ENCODE data around the gene DIAPH3. TPM values are rescaled to one million over a fixed set of nuclear protein-coding genes. Genes with fewer than 3 reads are reported as not detected.

The DIAPH3 gene
- total RNA-seq, 1 donor from 2014 or later: 4.6 TPM

GRCh38 chr13:59879281-59879680 lies 284.4 kb downstream of the DIAPH3 start:
- ATAC-seq (no peak), DNase-seq (no peak)
- intact Hi-C loops (cut with DNase I): no loop called here
- Histone ChIP-seq H3K9me3 (no peaks in the 10 kb centered on the region), H3K27ac (no peak overlapping the region), H3K36me3 (no peaks in the 10 kb centered on the region), H3K4me1 (no peaks in the 10 kb centered on the region), H3K27me3 (no peaks in the 10 kb centered on the region), H3K4me3 (no peak overlapping the region)
- TF ChIP-seq, protein P1, sequence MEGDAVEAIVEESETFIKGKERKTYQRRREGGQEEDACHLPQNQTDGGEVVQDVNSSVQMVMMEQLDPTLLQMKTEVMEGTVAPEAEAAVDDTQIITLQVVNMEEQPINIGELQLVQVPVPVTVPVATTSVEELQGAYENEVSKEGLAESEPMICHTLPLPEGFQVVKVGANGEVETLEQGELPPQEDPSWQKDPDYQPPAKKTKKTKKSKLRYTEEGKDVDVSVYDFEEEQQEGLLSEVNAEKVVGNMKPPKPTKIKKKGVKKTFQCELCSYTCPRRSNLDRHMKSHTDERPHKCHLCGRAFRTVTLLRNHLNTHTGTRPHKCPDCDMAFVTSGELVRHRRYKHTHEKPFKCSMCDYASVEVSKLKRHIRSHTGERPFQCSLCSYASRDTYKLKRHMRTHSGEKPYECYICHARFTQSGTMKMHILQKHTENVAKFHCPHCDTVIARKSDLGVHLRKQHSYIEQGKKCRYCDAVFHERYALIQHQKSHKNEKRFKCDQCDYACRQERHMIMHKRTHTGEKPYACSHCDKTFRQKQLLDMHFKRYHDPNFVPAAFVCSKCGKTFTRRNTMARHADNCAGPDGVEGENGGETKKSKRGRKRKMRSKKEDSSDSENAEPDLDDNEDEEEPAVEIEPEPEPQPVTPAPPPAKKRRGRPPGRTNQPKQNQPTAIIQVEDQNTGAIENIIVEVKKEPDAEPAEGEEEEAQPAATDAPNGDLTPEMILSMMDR (IDR thresholded peaks at IDR 0.05): no peak

DNA sequence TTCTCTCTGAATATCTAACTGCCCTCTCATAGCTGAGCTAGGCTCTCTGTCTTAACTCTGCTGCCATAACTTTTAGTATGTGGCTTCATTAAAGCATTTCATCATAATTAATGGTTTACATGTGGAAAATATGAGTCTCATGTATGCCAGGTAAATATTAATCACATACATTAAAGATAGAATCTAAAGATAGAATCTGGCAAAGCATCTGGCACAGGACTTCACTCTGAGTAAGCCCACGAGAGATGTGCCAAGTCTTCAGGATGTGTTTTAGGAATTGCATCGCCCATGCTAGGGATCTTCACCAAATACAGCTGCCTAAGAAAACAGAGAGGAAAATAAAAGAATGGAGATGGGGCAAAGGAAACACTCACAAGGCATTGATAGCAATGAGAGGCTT lies 285.8 kb downstream of the DIAPH3 start:
- Histone ChIP-seq H3K27me3 (no peaks in the 10 kb centered on the region), H3K4me3 (no peak overlapping the region), H3K9me3 (no peaks in the 10 kb centered on the region), H3K36me3 (no peaks in the 10 kb centered on the region), H3K27ac (no peak overlapping the region), H3K4me1 (no peaks in the 10 kb centered on the region)
- TF ChIP-seq, protein P1 (IDR thresholded peaks at IDR 0.05): no peak
- intact Hi-C loops (cut with DNase I): no loop called here
- DNase-seq (no peak), ATAC-seq (no peak)

DNA sequence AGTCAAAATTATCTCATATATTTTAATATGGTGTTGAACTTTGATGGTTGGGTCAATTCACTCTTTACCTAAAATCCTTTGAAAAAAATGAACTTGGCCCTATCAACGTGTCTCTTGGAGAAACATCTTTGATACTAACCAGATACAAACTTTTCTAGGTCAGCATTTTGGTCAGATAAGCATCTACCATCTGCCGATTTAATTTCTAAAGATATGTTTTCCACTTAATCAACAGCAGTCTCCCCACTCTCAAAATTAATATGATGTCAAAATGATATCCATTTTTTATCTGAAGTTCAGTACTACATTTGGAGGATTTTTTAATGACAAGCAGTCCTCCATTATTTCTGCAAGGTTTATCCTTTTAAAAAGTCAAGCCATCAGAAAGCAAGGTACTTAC lies 288.8 kb downstream of the DIAPH3 start:
- H3K27ac ChIP-seq: no peak overlapping the region
- no peak for DNase-seq
- H3K4me3 ChIP-seq: no peak overlapping the region
- TF ChIP-seq, protein P1 (IDR thresholded peaks at IDR 0.05): no peak
- no peaks in the 10 kb centered on the region for H3K9me3 ChIP-seq
- H3K4me1 ChIP-seq: no peaks in the 10 kb centered on the region
- H3K36me3 ChIP-seq: no peaks in the 10 kb centered on the region
- H3K27me3 ChIP-seq: no peaks in the 10 kb centered on the region
- no peak for ATAC-seq
- intact Hi-C loops (cut with DNase I): no loop called here

DNA sequence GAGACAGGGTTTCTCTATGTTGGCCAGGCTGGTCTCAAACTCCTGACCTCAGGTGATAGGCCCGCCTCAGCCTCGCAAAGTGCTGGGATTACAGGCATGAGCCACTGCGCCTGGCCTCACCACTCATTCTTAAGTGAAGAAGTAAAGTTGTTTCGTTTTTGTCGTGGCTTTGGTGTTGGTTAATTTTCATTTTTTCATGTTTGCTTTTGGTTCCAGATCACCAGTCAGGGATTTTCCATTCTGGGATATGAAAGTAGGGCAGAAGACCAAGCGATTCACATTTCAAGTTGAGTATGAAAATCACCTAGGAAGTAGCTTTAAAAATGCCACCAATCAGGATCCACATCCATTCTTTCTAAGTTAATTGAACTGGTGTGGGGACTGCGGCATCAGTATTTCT lies 289.9 kb downstream of the DIAPH3 start:
- ATAC-seq: no peak
- no peak overlapping the region for H3K27ac ChIP-seq
- H3K4me3 ChIP-seq: no peak overlapping the region
- H3K27me3 ChIP-seq: no peaks in the 10 kb centered on the region
- H3K9me3 ChIP-seq: no peaks in the 10 kb centered on the region
- no peaks in the 10 kb centered on the region for H3K36me3 ChIP-seq
- TF ChIP-seq, protein P1 (IDR thresholded peaks at IDR 0.05): no peak
- intact Hi-C loops (cut with DNase I): no loop called here
- DNase-seq: no peak
- no peaks in the 10 kb centered on the region for H3K4me1 ChIP-seq

DNA sequence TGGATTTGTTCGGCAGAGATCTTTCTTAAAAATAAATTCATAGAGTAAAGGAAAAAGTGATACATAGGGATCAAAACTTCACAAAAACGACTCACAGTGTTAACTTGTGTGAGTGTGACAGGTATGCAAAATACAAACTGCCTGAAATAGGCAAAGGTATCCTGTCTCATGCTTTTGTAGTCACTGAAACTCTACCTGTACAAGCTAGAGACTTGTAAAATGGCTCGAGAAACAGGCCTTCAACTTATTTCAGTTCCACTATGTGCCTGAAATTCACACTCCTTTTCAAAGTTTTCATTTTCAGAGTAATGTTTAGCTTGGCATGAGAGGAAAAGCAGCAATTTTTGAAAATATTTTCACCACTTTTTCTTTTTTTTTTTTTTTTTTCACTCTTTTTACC lies 290.4 kb downstream of the DIAPH3 start:
- intact Hi-C loops (cut with DNase I): no loop called here
- Histone ChIP-seq H3K27me3 (no peaks in the 10 kb centered on the region), H3K9me3 (no peaks in the 10 kb centered on the region), H3K4me1 (no peaks in the 10 kb centered on the region), H3K36me3 (no peaks in the 10 kb centered on the region), H3K27ac (no peak overlapping the region), H3K4me3 (no peak overlapping the region)
- no peak for DNase-seq
- TF ChIP-seq, protein P1 (IDR thresholded peaks at IDR 0.05): no peak
- no peak for ATAC-seq

DNA sequence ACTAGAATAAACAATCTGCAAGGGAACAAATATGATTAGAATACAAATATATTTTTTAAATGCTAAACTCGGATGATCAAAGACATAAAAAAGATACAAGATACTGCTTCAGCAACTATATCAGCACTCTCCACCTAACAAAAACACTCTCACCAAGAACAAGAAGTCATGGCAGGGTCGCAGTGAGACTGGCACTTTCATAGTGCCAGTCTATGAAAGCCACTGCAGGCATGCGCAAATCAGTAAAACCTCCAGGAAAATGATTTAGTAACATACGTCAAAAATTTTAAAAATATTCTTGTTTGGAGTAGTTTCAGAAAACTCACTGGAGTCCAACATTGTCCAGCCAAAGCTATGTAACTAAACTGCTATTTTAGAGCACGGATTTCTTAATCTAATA lies 295.9 kb downstream of the DIAPH3 start:
- Histone ChIP-seq H3K27ac (no peak overlapping the region), H3K9me3 (no peaks in the 10 kb centered on the region), H3K27me3 (no peaks in the 10 kb centered on the region), H3K36me3 (no peaks in the 10 kb centered on the region), H3K4me3 (no peak overlapping the region), H3K4me1 (no peaks in the 10 kb centered on the region)
- DNase-seq (no peak), ATAC-seq (no peak)
- intact Hi-C loops (cut with DNase I): no loop called here
- TF ChIP-seq, protein P1 (IDR thresholded peaks at IDR 0.05): no peak

Measured in upper lobe of right lung (tissue), 1 donor.